NCI-H187 (cell line): Measurements from ENCODE around the gene RLN1.
"Not testable (repeated sequence)": the region's sequence is repeated elsewhere in the genome, so short reads cannot be mapped to it uniquely, and the experiment has no call there.

ENCODE experiments used
- DNase-seq, 2 experiments: peaks; one replicate each; lab custom pipeline; 2025; lab: John Stamatoyannopoulos, UW

The RLN1 gene

DNA sequence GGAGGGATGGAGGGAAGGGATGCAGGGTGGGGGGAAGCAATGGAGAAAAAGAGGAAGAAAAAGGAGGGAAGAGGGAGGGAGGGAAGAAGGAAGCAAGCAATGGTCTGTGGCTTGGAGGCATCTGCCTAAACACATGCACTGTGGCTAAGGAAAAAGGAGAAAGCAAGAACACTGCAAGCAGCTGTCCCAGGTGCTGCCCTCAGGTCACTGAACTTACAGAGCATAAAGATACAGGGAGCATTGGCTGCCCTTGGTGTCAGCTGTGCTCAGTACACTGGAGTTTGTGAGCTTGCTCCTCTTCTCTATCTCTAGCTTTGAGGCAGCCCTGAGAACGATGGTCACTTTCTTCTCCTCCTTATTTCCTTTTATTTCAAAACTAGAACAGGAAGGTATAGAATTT is 18.1 kb downstream of the RLN1 start:
- not testable (repeated sequence) for DNase-seq

DNA sequence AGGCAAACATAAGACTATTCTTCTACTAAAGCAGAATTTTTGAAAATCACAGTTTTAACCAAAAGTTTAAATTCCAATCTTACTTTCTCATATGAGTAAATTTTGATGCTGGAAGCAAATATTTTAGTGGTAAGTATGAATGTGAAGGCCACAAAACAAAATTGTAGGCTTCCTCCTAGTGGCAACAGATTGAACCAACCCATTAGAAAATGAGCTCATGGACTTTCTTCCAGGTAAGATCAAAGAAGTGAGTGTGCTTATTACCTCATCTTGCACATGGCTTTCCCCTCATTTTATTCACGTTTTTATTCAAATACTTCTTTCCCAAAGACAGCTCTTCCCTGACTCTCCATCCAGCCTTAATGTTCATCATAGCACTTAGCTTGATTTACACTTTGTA is 18.6 kb downstream of the RLN1 start:
- no peak for DNase-seq

DNA sequence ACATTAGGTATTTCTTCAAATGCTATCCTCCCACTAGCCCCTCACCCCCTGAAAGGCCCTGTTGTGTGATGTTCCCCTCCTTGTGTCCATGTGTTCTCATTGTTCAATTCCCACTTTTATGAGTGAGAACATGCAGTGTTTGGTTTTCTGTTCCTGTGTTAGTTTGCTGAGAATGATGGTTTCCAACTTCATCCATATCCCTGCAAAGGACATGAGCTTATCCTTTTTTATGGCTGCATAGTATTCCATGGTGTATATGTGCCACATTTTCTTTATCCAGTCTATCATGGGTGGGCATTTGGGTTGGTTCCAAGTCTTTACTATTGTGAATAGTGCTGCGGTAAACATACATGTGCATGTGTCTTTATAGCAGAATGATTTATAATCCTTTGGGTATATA is 23.3 kb downstream of the RLN1 start:
- DNase-seq, result not testable (repeated sequence)

DNA sequence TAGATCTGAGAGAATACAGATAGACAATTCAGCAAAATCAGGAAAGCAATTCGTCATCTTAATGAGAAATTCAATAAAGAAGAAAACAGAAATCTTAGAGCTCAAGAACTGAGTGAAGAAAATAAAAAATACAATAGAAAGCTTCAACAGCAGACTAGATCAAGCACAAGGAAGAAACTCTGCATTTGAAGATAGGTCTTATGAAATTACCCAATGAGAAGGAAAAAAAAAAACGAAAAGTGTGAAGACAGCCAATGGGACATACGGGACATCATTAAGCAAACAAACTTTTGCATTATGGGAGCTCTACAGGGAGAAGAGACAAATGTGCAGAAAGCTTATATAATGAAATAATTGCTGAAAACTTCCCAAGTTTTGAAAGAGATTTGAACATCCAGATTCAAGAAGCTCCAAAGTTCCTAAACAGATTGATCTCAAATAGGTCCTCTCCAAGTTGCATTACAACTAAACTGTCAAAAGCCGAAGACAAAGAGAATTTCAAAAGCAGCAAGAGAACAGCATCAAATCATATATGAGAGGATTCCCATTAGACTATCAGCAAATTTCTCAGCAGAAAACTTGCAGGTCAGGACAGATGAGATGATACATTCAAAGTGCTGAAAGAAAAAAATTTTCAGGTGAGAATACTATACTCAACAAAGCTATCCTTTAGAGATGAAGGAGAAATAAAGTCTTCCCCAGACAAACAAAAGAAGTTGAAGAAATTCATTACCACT is 24.3 kb downstream of the RLN1 start:
- DNase-seq, result no peak

DNA sequence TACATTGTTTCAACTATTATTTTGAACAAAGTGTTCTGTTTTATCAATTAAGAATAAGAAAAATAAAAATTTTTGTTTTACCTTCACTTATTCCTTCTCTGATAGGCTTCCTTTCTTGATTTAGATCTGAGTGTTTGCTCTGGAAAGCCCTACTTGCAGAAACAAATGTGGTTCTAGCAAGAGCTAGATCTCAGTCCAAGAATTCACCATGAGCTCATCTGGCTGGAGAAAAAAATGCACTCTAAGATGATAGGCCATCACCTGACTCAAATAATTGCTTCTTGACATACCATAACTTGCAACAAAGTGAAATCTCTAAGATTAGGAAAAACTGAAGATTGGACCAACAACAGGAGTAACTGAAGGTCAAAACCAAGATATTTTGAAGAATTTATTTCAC is 28.8 kb downstream of the RLN1 start:
- DNase-seq, result no peak

DNA sequence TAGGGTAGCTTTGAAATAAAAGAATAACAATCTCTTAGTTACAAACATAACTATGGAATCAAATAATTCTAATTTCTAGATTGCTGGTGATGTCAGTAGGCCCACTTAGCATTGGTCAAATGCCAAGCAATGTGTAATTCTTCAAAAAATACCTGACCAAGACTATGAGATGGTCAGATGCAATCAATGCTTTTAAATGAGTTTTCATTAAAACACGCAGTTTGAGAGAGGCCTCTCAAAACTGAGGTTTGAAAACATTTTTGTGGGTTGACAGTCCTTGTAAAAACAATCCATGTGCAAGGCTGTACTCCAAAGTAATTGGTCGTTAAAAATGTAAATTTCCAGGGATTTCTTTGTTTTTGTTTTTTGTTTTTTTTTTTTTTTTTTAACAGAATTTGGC is 33.9 kb downstream of the RLN1 start:
- DNase-seq, result no peak

DNA sequence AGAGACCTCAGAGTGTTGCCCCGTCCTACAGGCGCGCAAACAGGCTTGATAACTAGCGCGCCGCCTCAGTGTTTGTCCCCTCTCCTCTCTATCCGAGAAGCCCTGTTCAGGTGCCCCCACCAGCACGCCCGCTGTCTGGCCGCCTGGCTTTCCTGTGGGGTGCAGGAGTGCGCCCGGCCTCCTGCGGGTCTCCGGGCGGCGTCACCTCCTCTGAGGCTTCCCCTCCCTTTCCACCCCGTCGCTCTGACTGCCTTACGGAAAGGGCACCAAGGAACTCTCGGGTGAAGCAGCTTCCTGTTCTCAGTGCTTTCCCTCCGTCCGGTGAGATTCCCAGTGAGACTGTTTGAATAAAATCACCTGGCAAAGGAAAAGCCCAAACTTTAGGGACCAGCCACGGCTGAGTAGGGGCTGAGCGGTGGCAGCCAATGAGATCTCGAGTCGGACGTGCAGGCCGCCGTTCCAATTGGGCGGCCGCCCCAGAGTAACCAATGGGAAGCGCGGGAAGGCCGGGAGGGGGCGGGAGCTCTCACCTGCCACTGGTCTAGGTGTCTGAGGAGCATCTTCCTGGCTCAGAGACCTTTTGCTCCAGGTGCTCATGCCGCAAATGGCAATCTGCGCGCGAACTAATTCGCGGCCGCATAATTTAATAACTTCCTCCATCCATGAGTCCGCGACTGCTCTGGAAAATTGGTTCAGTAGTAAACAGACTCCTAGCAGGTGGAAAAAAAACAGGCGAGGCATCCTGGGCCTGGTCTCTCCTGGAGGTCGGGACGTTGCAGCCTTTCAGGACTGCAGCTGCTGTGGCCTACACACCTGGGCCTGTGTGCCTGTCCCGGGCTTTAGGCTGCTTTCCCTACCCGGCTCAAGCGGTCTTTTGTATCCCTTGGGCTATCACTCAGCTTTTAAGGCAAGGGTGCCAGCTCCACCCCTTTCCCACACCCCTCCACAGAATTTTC is 35.6 kb downstream of the RLN1 start, which contains the start of gene RLN2:
RLN2 (minus strand) TSS at position 877 of the 956 bp plus-strand sequence; CDS start at position 741, 136 bp downstream.
- DNase-seq, result not testable (repeated sequence)

DNA sequence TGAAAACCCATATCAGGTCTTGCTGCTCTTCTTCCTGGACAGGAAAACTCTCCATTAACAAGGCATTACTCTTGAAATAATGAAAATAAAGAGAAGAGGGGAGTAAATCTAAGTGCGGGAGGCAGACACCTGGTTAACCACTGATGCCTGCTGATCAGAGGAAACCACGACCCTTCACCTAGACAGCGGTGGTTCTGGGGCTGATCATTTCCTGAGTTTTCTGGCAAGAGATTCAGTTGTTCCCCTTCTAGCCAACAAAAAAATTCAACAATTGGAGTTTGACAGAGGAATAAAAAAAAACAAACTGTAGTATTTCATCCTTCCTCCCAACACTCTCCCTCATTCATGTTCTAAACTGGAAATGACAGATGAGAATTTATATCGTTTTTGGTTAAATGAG is 38.1 kb downstream of the RLN1 start:
- DNase-seq, result no peak

DNA sequence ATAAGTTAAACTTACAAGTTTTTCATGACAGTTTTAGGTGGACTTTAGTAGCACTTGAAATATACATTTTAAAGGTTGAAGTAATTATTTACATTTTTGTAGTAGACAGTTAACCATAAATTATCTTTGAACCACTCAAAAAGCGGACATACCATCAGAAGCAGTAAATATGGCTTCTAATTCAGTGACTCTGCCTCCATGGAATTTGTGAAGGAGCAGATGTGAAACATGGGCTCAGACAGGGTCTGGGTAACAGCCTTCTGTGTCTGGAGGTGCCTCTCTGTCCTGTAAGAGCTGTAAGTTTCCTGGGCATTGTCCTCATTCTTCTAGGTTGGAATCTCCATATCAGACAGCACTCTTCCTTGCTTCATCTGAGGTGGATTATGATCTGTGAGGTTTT is 47.5 kb downstream of the RLN1 start:
- DNase-seq, result no peak

DNA sequence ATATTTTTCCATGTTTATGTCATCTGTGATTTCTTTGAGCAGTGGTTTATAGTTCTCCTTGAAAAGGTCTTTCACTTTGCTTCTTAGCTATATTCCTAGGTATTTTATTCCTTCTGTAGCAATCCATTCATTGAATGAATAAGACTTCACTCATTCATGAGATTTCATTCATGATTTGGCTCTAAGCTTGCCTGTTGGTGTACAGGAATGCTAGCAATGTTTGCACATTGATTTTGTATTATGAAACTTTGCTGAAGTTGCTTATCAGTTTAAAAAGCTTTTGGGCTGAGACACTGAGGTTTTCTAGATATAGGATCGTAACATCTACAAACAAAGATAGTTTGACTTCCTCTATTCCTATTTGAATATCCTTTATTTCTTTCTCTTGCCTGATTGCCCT is 51.1 kb downstream of the RLN1 start:
- no peak for DNase-seq

DNA sequence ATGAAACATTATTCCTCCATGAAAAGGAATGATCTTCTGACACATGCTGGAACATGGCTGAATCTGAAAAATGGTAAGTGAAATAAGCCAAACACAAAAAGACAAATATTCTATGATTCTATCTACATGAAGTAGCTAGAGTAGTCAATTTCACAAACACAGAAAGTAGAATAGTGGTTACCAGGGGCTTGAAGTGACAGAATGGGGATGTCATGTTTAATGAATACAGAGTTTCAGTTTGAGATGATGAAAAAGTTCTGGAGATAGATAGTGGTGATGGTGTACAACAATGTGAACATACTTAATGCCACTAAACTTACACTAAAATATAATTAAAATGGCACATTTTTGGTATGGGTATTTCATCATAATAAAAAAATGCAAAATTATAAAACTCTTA is 53.4 kb downstream of the RLN1 start:
- DNase-seq, result no peak
